Keratinocyte (primary cell): ENCODE data around the gene PLTP. TPM values are rescaled to one million over a fixed set of nuclear protein-coding genes. Genes with fewer than 3 reads are reported as not detected.

ENCODE experiments used
- DNase-seq: peaks from one replicate; pipeline ENCODE4 v3.0.0-alpha.2; 2011; ENCODE audit warnings: low read depth, missing footprints, low spot score
- FAIRE-seq: peaks from 2 replicates; lab custom pipeline; 2011; peaks lifted over from hg19 to GRCh38; lab: Jason Lieb, UNC
- H2AFZ ChIP-seq: 2 replicates; pipeline ENCODE4 v1.6.0; 2012; ENCODE audit warnings: low read length, control low read depth, inconsistent platforms; ENCODE audit not compliant: control insufficient read depth
- H3K27ac ChIP-seq: 2 replicates; pipeline ENCODE4 v1.5.1; 2011; ENCODE audit warnings: low read length; ENCODE audit not compliant: control insufficient read depth, insufficient read depth
- H3K27me3 ChIP-seq: 3 replicates; pipeline ENCODE4 v1.6.0; 2011; ENCODE audit warnings: low read length; ENCODE audit not compliant: control insufficient read depth, insufficient read depth; ENCODE audit errors: extremely low read depth
- H3K36me3 ChIP-seq, 2 experiments: 2 replicates in 1 of 2; 3 replicates in 1 of 2; pipeline ENCODE4 v1.5.1; 2011; ENCODE audit warnings: low read length in 2 of 2, mild to moderate bottlenecking in 1 of 2; ENCODE audit not compliant: control insufficient read depth in 2 of 2, insufficient read depth in 2 of 2; ENCODE audit errors: extremely low read depth in 1 of 2
- H3K4me1 ChIP-seq: 3 replicates; pipeline ENCODE4 v1.5.1; 2011; ENCODE audit warnings: low read length; ENCODE audit not compliant: control insufficient read depth, insufficient read depth; ENCODE audit errors: extremely low read depth
- H3K4me2 ChIP-seq: 3 replicates; pipeline ENCODE4 v1.6.0; 2011; ENCODE audit warnings: low read depth, low read length; ENCODE audit not compliant: control insufficient read depth, insufficient read depth; ENCODE audit errors: extremely low read depth
- H3K4me3 ChIP-seq, 3 experiments: fragments of 200-600 bp in 1 of 3; sonication (generic) in 1 of 3; 2 replicates in 2 of 3; 3 replicates in 1 of 3; pipeline ENCODE4 v1.5.1; 2011 to 2016; ENCODE audit warnings: low read length in 3 of 3, mild to moderate bottlenecking in 3 of 3, control low read depth in 2 of 3, inconsistent platforms in 1 of 3, low read depth in 1 of 3, mixed read lengths in 1 of 3, mixed run types in 1 of 3, moderate library complexity in 1 of 3; ENCODE audit not compliant: control insufficient read depth in 2 of 3, insufficient read depth in 2 of 3; ENCODE audit errors: extremely low read depth in 1 of 3
- H3K79me2 ChIP-seq: 2 replicates; pipeline ENCODE4 v1.6.0; 2012; ENCODE audit warnings: low read length; ENCODE audit not compliant: control insufficient read depth, insufficient read depth
- H3K9ac ChIP-seq: 3 replicates; pipeline ENCODE4 v1.6.0; 2011; ENCODE audit warnings: low read length; ENCODE audit not compliant: control insufficient read depth, insufficient read depth; ENCODE audit errors: extremely low read depth
- H3K9me1 ChIP-seq: 3 replicates; pipeline ENCODE4 v1.6.0; 2011; ENCODE audit warnings: low read length; ENCODE audit not compliant: control insufficient read depth, insufficient read depth; ENCODE audit errors: extremely low read depth
- H3K9me3 ChIP-seq: 2 replicates; pipeline ENCODE4 v1.5.1; 2012; ENCODE audit warnings: low read depth, low read length; ENCODE audit not compliant: control insufficient read depth
- H4K20me1 ChIP-seq: 3 replicates; pipeline ENCODE4 v1.6.0; 2011; ENCODE audit warnings: low read length; ENCODE audit not compliant: control insufficient read depth, insufficient read depth; ENCODE audit errors: extremely low read depth
- EZH2 ChIP-seq: IDR thresholded peaks from one replicate; pipeline ENCODE4 v1.6.1; 2012; ENCODE audit warnings: inconsistent platforms, mild to moderate bottlenecking, low read length, moderate library complexity
- dilution Hi-C: fragments of 300-500 bp; cut with MboI; formaldehyde crosslinking; loops from one replicate; pipeline ENCODE4 v1.7.0; 2020; ENCODE audit warnings: low sequenced_read_pairs; ENCODE audit not compliant: extremely low pct_ligation_motif_present
- polyA plus RNA-seq, 5 experiments: library from polyadenylated mRNA; depleted of rRNA in 3 of 5; stranded (reverse) in 3 of 5; stranded (forward) in 1 of 5; unstranded in 1 of 5; fragments of >200 nt; gene quantifications; 1 replicate in 1 of 5; 2 replicates in 3 of 5; 3 replicates in 1 of 5; pipeline versions ENCODE4 v1.2.1 to v1.2.3, GENCODE V29; 2011 to 2012; ENCODE audit warnings: missing spikeins in 2 of 5, low read depth in 1 of 5, low replicate concordance in 1 of 5
- TF ChIP-seq, protein P1 (sequence below), 3 experiments: IDR thresholded peaks in 1 of 3; conservative IDR thresholded peaks in 1 of 3; optimal IDR thresholded peaks in 1 of 3; 2 replicates in 2 of 3; 3 replicates in 1 of 3; pipeline versions ENCODE3 to v1.5.1; 2011; ENCODE audit warnings: low read length in 3 of 3, mild to moderate bottlenecking in 3 of 3, moderate library complexity in 2 of 3, control low read depth in 1 of 3, inconsistent platforms in 1 of 3; ENCODE audit not compliant: insufficient read depth in 2 of 3; ENCODE audit errors: extremely low read depth in 1 of 3

Gene PLTP
- polyA plus RNA-seq, 1 donor (not counting 4 experiments of a cell fraction or from before 2014, with no cell fraction given) = 26.3 TPM

DNA sequence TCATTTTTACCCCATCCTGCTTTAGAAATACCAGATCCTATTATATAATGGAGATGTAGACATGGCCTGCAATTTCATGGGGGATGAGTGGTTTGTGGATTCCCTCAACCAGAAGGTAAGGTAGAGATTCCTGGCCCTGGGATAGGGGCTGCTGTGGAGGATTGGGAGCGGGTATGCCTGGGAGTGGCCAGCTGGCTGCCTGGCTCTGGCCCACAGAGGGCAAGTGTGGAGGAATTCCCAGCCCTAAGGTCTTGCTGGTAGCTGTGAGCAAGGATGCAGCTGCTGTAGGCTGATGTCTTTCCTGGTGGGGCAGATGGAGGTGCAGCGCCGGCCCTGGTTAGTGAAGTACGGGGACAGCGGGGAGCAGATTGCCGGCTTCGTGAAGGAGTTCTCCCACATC is 14.3 kb downstream of the PLTP start:
- FAIRE-seq (no peak), DNase-seq (no peak)
- TF ChIP-seq, protein P1, sequence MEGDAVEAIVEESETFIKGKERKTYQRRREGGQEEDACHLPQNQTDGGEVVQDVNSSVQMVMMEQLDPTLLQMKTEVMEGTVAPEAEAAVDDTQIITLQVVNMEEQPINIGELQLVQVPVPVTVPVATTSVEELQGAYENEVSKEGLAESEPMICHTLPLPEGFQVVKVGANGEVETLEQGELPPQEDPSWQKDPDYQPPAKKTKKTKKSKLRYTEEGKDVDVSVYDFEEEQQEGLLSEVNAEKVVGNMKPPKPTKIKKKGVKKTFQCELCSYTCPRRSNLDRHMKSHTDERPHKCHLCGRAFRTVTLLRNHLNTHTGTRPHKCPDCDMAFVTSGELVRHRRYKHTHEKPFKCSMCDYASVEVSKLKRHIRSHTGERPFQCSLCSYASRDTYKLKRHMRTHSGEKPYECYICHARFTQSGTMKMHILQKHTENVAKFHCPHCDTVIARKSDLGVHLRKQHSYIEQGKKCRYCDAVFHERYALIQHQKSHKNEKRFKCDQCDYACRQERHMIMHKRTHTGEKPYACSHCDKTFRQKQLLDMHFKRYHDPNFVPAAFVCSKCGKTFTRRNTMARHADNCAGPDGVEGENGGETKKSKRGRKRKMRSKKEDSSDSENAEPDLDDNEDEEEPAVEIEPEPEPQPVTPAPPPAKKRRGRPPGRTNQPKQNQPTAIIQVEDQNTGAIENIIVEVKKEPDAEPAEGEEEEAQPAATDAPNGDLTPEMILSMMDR (optimal IDR thresholded peaks at IDR 0.05 in 1 of 3, IDR thresholded peaks at IDR 0.05 in 1 of 3, conservative IDR thresholded peaks at IDR 0.05 in 1 of 3; ENCODE audit: extremely low read depth in 1 of 3, insufficient read depth in 2 of 3, low read length in 3 of 3) = no peak
- no peak for TF ChIP-seq EZH2
- H3K79me2 ChIP-seq = no peaks in the 10 kb centered on the region
- no peaks in the 10 kb centered on the region for H3K9me1 ChIP-seq
- no peak overlapping the region for H3K4me3 ChIP-seq
- no peaks in the 10 kb centered on the region for H3K27me3 ChIP-seq
- no peaks in the 10 kb centered on the region for H3K4me1 ChIP-seq
- H3K9me3 ChIP-seq = no peaks in the 10 kb centered on the region
- no peak overlapping the region for H3K9ac ChIP-seq
- H2AFZ ChIP-seq = no peak overlapping the region
- H3K36me3 ChIP-seq = peaks cover 13 to 37% of the 10 kb centered on the region in 2 experiments
- H4K20me1 ChIP-seq = no peaks in the 10 kb centered on the region
- H3K27ac ChIP-seq = no peak overlapping the region
- no peak overlapping the region for H3K4me2 ChIP-seq
- dilution Hi-C loops = no loop called here

DNA sequence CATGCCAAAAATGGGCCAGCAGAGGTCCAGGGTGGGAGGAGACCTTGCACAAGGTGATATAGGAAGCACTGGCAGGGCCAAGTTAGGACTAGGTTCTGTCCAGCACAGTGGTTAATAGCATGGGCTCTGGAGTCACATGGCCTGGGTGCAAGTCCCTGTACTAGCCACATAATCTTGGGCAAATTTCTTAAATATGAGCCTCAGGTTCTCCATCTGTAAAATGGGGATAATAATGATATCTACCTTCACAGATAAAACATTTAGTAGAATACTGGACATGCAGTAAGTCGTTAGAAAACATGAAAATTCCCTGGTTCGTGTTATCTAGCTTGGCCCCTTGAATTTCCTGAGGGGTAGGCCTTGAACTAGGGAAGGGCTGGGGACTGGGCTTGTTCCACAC is 14.7 kb downstream of the PLTP start:
- Histone ChIP-seq H3K4me3 (no peak overlapping the region), H3K9me3 (no peaks in the 10 kb centered on the region), H3K79me2 (no peaks in the 10 kb centered on the region), H3K4me2 (no peak overlapping the region), H3K4me1 (no peaks in the 10 kb centered on the region), H3K9ac (no peak overlapping the region), H3K27me3 (no peaks in the 10 kb centered on the region), H3K9me1 (no peaks in the 10 kb centered on the region), H2AFZ (no peak overlapping the region), H3K36me3 (peaks cover 13 to 34% of the 10 kb centered on the region in 2 experiments), H4K20me1 (no peaks in the 10 kb centered on the region), H3K27ac (no peak overlapping the region)
- dilution Hi-C loops = no loop called here
- TF ChIP-seq EZH2 = no peak
- FAIRE-seq (no peak), DNase-seq (no peak)

DNA sequence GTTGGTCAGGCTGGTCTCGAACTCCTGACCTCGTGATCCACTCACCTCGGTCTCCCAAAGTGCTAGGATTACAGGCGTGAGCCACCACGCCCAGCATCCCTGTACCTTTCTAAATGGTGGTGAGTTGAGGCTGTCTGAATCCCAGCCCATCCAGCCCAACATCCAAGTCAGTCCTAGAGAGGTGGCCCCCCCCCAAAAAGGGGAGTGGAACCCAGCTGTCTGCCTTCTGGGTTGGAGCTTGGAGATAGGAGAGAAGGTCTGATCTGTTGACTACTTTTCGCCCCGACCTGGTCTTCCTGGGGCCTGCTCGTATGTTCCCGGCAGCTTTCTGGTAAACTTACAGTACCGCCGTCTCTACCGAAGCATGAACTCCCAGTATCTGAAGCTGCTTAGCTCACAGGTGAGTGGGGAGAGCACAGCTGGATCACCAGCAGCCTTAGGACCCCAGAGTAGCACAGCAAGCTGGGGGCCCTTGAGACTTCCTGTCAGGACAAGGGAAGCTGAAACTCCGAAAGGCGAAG is 15.3 kb downstream of the PLTP start:
- DNase-seq = no peak
- Histone ChIP-seq H3K9me1 (no peaks in the 10 kb centered on the region), H3K79me2 (no peaks in the 10 kb centered on the region), H3K4me1 (peaks cover 4% of the 10 kb centered on the region), H3K27ac (no peak overlapping the region), H4K20me1 (no peaks in the 10 kb centered on the region), H3K4me3 (no peak overlapping the region), H3K27me3 (no peaks in the 10 kb centered on the region), H3K36me3 (peaks cover 13 to 31% of the 10 kb centered on the region in 2 experiments), H3K9me3 (no peaks in the 10 kb centered on the region), H2AFZ (no peak overlapping the region), H3K4me2 (no peak overlapping the region), H3K9ac (no peak overlapping the region)
- FAIRE-seq = no peak
- TF ChIP-seq, protein P1 (optimal IDR thresholded peaks at IDR 0.05 in 1 of 3, IDR thresholded peaks at IDR 0.05 in 1 of 3, conservative IDR thresholded peaks at IDR 0.05 in 1 of 3; ENCODE audit: extremely low read depth in 1 of 3, insufficient read depth in 2 of 3, low read length in 3 of 3) = no peak
- no peak for TF ChIP-seq EZH2
- dilution Hi-C loops = no loop called here
